NB4 (cell line): ENCODE results near the gene SHISAL2A.

Source experiments
- POLR2A ChIP-seq: IDR thresholded peaks from 2 replicates; pipeline ENCODE4 v1.6.1; 2011; ENCODE audit warnings: mild to moderate bottlenecking; ENCODE audit not compliant: insufficient read length; ENCODE audit errors: extremely low read depth
- TF ChIP-seq, protein P1 (sequence below): IDR thresholded peaks from one replicate; pipeline ENCODE4 v1.5.1; 2012; ENCODE audit warnings: low read depth, low read length

DNA sequence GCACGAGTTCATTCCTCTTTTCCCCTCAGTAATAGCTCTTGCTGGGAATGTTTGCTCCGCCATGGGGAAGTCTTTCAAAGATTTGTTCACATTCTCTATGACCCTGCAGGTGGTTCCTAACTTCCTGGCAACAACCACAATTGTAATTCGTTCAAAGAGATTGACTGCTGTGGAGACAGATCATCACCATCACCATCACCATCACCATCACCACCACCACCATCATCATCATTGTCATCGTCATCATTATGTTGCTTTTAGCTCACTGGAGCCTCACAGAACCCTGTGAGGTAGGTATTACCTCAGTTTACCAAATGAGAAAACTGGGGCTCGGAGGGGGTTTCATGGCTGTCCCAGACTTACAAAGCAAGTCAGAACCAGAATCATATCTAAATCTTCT, 34.3 kb downstream of the SHISAL2A start:
- no peak for TF ChIP-seq POLR2A
- TF ChIP-seq, protein P1, sequence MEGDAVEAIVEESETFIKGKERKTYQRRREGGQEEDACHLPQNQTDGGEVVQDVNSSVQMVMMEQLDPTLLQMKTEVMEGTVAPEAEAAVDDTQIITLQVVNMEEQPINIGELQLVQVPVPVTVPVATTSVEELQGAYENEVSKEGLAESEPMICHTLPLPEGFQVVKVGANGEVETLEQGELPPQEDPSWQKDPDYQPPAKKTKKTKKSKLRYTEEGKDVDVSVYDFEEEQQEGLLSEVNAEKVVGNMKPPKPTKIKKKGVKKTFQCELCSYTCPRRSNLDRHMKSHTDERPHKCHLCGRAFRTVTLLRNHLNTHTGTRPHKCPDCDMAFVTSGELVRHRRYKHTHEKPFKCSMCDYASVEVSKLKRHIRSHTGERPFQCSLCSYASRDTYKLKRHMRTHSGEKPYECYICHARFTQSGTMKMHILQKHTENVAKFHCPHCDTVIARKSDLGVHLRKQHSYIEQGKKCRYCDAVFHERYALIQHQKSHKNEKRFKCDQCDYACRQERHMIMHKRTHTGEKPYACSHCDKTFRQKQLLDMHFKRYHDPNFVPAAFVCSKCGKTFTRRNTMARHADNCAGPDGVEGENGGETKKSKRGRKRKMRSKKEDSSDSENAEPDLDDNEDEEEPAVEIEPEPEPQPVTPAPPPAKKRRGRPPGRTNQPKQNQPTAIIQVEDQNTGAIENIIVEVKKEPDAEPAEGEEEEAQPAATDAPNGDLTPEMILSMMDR: no peak
